ENCODE data around the gene MRPL50.
"Not testable (repeated sequence)": the region's sequence is repeated elsewhere in the genome, so short reads cannot be mapped to it uniquely, and the experiment has no call there.

The MRPL50 gene

GRCh38 chr9:101417389-101417788, 19.0 kb upstream of the MRPL50 start:
- DNase-seq = no peak

GRCh38 chr9:101415578-101415977, 17.2 kb upstream of the MRPL50 start:
- DNase-seq = no peak

- DNase-seq = no peak
Measured at GRCh38 chr9:101414839-101415238, 16.4 kb upstream of the MRPL50 start.

GRCh38 chr9:101409079-101409477, 10.7 kb upstream of the MRPL50 start:
- DNase-seq = no peak

- no peak for DNase-seq
Measured at GRCh38 chr9:101408374-101409078, 10.1 kb upstream of the MRPL50 start.

- DNase-seq = no peak
Measured at GRCh38 chr9:101403516-101404285, 5.3 kb upstream of the MRPL50 start.

- DNase-seq = no peak
Measured at GRCh38 chr9:101400120-101400519, 1.7 kb upstream of the MRPL50 start.

GRCh38 chr9:101399643-101399970, 1.2 kb upstream of the MRPL50 start:
- DNase-seq = no peak

GRCh38 chr9:101398930-101399642, 668 bp upstream of the MRPL50 start:
- DNase-seq = no peak

GRCh38 chr9:101397746-101398067, 711 bp downstream of the MRPL50 start:
- no peak for DNase-seq

- DNase-seq = no peak
Measured at GRCh38 chr9:101394687-101395086, 3.7 kb downstream of the MRPL50 start.

GRCh38 chr9:101393135-101393534, 5.3 kb downstream of the MRPL50 start:
- no peak for DNase-seq

- peak; percentile 50 for DNase-seq
Measured at GRCh38 chr9:101388507-101388993, 9.9 kb downstream of the MRPL50 start.

GRCh38 chr9:101387871-101388506, 10.4 kb downstream of the MRPL50 start:
- peak; percentile 57 for DNase-seq

- not testable (repeated sequence) for DNase-seq
Measured at GRCh38 chr9:101384873-101385536, 13.4 kb downstream of the MRPL50 start, which contains the start of gene BAAT. Gene BAAT (minus strand): TSS chr9:101385006. CDS start chr9:101371404, 13,602 bp downstream.

GRCh38 chr9:101383361-101383760, 15.1 kb downstream of the MRPL50 start:
- no peak for DNase-seq

GRCh38 chr9:101381833-101382342, 16.5 kb downstream of the MRPL50 start:
- no peak for DNase-seq

- DNase-seq = no peak
Measured at GRCh38 chr9:101381118-101381517, 17.3 kb downstream of the MRPL50 start.

- no peak for DNase-seq
Measured at GRCh38 chr9:101380295-101380694, 18.1 kb downstream of the MRPL50 start.

- no peak for DNase-seq
Measured at GRCh38 chr9:101376111-101376848, 22.1 kb downstream of the MRPL50 start.

GRCh38 chr9:101375546-101375945, 22.9 kb downstream of the MRPL50 start:
- no peak for DNase-seq
